GM18861 (cell line): ENCODE results near the gene WDCP.
"Not testable (repeated sequence)": the region's sequence is repeated elsewhere in the genome, so short reads cannot be mapped to it uniquely, and the experiment has no call there.

Source experiments
- ATAC-seq: cut with Tn5 transposase; IDR thresholded peaks from one replicate; pipeline ENCODE4 v1.9.1; 2021; ENCODE audit not compliant: unreplicated experiment

Gene WDCP

DNA sequence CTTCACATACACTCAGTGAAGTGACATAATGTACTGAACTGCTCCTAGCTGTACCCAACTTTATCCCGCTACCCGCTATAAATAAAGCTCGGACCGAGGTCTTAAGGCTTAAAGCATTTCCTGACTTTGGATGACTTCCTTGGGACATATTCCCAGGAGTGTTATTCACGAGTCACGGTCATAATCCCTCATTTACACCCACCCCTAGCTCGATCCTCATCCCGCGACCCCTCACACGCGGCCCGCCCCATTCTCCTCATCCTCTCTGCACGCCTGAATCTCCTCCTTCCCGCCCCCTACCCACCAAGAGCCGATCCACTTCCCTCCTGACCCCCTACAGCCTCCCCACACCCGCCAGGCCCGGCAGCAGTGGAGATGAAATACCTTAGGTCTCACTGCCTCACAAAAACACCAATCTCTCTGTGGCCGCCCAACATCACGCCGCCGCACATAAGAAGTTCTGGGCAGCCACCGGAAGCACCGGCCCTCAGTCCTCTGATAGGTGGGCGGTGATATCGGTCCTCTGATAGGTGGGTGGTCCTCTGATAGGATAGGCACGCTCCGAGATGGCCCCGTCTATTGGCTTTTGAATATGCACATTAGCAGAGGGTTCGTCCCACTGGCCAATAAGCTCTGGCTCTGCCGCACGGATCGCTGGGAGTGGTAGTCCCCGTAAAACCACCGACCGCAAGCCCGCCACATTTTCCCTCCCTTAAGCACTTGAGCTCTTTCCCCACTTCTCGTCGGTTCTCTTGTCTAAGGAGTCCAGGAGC, at the start of gene WDCP:
Gene WDCP (minus strand): TSS at position 462 of the 773 bp plus-strand sequence. CDS start 7,897 bp downstream, outside the sequence.
- peak; percentile 96 for ATAC-seq

DNA sequence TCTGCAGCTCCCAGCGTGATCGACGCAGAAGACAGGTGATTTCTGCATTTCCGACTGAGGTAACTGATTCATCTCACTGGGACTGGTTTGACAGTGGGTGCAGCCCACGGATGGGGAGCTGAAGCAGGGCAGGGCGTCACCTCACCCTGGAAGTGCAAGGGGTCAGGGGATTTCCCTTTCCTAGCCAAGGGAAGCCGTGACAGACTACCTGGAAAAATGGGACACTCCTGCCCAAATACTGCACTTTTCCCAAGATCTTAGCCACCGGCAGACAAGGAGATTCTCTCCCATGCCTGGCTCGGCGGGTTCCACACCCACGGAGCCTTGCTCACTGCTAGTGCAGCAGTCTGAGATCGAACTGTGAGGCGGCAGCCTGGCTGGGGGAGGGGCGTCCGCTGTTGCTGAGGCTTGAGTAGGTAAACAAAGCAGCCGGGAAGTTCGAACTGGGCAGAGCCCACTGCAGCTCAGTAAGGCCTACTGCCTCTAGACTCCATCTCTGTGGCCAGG, 48.0 kb upstream of the WDCP start:
- not testable (repeated sequence) for ATAC-seq

GRCh38 chr2:24093270-24093669, 46.1 kb upstream of the WDCP start:
- ATAC-seq: not testable (repeated sequence)

DNA sequence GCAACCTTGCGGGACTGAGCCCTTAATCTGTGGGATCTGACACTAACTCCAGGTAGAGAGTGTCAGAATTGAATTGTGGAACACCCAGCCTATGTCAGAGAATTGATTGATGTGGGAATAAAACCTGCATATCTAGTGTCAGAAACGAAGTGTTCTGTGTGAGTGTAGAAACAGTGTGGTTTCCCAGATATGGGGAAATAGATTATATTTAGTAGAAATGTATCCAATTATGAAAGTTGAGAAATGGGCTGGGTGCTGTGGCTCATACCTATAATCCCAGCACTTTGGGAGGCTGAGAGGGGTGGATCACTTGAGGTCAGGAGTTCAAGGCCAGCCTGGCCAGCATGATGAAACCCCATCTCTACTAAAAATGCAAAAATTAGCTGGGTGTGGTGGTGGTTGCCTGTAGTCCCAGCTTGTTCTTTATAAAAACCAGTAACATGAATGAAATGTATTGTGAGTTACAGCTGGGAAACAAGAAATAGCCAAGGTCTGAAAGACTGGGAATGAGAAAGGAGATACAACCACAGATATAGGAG, 41.7 kb upstream of the WDCP start:
- no peak for ATAC-seq

- no peak for ATAC-seq
These were observed 39.8 kb upstream of the WDCP start for GRCh38 chr2:24087032-24087431.

- ATAC-seq: no peak
These were observed 39.0 kb upstream of the WDCP start for GRCh38 chr2:24086241-24086640.

GRCh38 chr2:24085200-24085489, 38.0 kb upstream of the WDCP start:
- ATAC-seq: no peak

DNA sequence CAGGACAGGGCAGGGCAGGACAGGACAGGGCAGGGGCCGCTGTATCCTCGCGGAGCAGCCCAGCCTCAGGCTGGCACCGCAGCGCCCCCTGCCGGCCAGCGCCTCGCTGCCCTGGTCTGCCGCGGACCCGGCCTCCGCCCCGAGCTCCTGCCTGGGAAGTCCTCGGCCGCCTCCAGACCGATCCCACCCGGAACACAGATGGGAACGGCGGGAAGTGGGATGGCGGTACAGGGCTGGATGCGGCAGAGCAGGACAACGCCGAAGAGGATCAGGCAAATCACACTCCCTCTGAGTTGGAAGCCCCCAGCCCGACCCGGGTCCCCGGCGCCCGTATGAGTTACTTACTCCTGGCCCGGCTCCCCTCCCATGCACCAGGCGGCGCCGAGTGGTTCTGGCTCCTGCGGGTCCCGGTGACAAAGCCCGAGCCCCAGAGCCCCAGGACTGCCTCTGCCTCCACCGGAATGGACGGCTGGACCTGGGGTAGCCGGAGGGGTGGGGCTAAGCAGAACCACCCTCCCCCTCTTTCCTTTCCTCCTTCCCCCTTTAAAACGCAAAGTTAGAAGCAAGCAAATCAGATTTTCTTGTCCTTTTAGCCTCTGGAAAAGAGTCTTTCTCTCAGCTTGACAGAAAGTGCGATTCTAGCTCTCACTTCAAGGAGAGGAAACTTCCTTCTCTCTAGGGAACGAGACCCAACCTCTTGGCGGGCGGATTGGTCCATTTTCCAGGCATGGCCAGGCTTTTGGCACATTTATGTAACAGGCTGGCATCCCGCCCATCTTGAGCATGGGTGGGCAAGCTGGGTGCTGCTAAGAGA, 37.4 kb upstream of the WDCP start, which contains the start of gene TP53I3:
Gene TP53I3 (minus strand): TSS at position 449 of the 814 bp plus-strand sequence. CDS start 508 bp downstream, outside the sequence.
- peak; percentile 56 for ATAC-seq

- peak; percentile 81 for ATAC-seq
These were observed 36.6 kb upstream of the WDCP start for GRCh38 chr2:24083567-24084385.

DNA sequence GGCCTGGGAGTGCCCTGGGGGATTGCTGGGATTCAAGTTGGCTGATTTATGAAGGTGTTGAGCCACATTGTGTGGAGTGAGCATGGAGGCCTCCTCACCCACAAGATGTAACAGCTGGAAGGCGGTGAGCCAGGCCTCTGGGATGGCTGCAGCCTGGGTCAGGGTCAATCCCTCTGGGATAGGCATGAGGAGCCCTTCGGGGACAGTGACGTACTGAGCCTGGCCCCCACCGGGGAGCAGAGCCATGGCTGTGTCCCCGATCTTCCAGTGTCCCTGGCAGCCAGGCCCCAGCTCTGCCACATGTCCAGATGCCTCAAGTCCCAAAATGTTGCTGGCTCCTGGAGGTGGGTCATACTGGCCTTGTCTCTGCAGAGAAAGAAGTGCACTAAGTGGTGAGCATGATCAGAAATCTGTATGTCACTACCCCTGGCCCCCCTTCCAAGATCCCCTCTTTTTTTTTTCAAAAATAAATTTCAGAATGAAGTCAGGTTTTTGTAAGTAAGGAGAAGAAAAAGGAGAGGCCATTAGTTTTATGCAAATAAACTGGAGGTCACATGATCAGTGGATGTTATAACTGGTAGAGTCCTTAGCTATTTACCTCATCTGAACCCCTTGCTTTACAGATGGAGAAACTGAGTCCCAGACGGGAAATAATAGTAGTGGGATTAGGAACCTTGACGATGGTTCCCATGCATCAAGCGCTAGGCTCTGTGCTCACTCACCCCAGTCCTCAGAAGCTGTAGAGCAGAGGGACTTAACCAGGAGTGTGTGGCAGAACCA, 35.8 kb upstream of the WDCP start:
- ATAC-seq: no peak

DNA sequence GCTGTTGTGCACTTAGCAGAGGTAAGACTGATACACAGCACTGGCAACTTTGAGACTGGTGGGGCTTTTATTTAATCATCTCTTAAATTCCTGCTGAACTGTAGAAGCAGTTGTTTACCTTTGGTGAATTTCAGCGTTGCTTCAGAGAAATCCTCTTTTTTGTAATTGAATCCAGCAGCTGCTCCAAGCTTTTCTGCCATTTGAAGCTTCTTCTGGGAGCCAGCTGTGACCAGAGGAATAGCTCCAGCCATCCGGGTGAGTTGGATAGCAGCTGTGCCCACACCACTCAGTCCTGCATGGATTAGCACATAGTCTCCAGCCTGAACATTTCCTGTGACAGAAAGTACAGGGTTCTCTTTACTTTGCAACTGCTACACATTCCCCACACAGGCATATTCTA, 33.5 kb upstream of the WDCP start:
- ATAC-seq: no peak

GRCh38 chr2:24077879-24078278, 30.7 kb upstream of the WDCP start:
- ATAC-seq: no peak

DNA sequence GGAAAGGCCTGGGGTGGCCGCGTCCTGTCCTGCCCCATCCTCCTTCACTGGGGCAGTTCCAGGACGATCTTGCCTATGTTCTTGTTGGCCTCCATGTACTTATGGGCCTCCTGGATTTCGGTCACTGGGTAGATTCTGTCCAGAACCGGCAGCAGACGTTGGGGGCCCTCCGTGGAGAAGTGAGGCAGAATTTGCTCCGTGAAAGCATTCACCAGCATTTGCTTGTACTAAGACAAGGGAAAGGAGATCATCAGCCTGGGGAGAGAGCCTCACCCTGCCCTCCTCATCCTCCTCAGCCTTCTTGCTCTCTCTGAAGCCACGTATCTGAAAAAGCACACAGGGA, 30.3 kb upstream of the WDCP start:
- ATAC-seq: no peak

DNA sequence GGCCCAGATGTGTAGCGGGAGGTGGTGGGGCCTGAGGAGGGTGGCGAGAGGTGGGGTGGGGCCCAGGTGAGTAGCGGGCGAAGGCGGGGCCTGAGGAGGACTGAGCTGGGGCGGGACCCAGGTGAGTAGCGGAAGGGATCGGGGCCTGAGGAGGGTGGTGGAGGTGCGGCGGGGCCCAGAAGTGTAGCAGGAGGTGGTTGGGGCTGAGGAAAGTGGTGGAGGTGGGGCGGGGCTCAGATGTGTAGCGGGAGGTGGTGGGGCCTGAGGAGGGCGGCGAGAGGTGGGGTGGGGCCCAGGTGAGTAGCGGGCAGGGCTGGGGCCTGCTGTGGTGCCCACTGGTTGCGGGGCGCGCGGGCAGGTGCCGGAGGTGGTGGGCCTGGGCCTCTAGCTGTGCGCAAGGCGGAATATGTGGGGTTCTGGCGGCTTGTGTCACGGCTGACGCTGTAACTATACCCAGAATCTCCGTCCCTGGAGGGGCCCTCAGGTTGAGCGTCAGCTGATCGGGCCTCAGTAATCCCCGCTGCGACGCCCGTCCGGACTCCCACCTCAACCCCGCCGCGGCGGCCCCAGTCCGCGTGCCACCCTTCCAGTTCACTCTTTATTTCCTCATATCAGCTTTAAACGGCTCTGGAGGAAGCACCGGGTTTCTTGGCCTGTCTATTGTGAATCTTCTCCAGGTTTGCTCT, 29.8 kb upstream of the WDCP start:
- no peak for ATAC-seq

GRCh38 chr2:24075915-24076848, 29.0 kb upstream of the WDCP start, which contains the start of gene SF3B6:
SF3B6 (minus strand) TSS chr2:24076326; CDS start chr2:24076229, 97 bp downstream.
- peak; percentile 95 for ATAC-seq

DNA sequence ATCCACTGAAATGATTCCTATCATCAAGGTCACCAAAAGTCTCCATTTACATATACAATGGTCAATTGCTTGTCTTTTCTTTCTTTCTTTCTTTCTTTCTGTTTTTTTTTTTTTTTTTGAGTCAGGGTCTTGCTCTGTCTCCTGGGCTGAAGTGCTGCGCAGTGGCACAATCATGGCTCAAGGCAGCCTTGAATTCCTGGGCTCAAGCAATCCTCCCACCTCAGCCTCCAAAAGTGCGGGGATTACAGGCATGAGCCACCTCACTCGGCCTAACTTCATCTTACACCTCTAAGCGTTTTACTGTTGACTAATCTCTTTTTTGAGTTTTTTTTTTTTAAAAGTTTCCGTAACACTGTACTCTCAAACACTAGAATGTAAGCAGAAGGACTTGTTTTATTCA, 28.1 kb upstream of the WDCP start:
- ATAC-seq: no peak

DNA sequence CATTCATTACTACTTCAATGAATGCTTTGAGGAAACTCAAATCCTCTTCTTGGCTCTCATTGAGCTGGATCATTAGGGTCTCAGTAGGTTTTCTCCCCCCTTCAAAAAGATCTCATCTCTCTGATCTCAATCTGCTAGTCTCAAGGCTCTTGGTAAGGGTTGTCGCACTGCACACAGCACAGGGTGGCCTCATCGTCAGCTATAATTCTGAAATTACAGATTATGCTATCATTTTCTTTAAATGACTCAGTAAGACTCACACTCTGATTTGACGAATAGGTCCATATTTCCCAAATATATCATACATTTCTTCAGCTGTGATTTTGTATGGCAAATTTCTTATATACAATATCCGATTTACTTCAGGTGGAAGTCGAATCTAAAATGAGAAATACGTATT, 26.6 kb upstream of the WDCP start:
- ATAC-seq: no peak

DNA sequence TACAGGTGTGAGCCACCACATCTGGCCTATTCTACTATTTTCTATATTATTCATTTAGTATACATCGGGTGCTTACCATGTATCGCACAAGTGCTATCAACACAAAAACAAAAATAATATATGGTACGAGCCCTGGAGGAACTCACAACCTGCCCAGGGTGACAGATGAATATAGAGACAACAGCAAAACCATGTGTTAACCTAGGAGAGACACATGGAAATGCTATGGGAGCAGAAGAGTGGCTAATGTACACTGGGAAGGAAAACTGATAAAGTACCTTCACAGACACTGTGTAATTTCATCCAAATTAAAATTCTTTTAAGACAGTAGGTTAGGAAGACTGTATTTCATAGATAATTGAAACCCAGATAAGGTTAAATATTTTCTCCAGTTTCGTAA, 25.1 kb upstream of the WDCP start:
- ATAC-seq: no peak

DNA sequence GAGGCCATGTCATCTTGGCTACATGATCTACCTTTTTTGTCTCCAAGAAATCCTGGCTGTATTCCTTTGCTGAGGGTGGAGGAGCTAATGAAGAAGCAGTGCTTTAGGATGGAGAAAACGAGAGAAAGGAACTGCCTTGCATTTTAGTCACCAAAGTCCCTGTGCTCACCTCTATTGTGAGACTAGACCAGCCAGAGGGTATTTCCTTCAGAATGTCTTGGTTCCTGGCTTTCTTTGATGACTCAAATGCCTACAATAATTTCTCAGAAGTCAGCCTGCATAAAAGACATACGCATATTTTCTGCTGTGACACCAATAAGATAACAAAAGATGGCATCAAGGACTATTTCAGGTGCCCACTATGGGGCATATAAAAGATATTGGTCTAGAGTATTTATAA, 18.1 kb upstream of the WDCP start:
- ATAC-seq: no peak
